ENCODE results near the gene PTGES3. TPM values are rescaled to one million over a fixed set of nuclear protein-coding genes. Genes with fewer than 3 reads are reported as not detected.

Gene PTGES3
- total and polyA plus RNA-seq, 2 experiments from 2014 or later, result 334 to 442 TPM

DNA sequence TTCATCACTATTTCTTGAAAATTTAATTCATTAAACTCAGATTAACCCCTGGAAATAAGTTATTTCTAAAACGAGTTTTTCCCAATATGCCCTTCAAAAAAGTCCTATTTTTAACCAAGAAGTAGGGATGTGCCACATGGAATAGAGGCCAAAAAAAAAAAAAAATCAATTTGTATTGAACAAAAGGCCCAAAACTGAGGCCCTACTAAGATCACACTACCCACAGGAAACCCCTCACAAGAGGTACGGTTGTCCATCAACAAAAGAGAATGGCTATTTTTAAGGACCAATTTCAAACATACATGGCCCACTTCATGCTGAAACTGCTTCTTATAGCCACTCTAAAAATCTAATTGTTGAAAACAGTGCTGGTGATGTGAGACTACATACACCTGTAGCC, 50.5 kb downstream of the PTGES3 start:
- peaks cover 52% of the 10 kb centered on the region for H3K36me3 Mint-ChIP-seq (ENCODE audit: low read depth)
- H3K79me2 ChIP-seq (replicated peaks; ENCODE audit: insufficient read depth), result peaks cover 14% of the 10 kb centered on the region
- H3K9me3 Mint-ChIP-seq, result no peaks in the 10 kb centered on the region; the same call in 2 of the 3 replicates
- H3K4me2 ChIP-seq, result no peak overlapping the region
- no peaks in the 10 kb centered on the region for H3K9me2 ChIP-seq (ENCODE audit: insufficient read depth)
- no peak for DNase-seq (ENCODE audit: low spot score)
- H3K27me3 Mint-ChIP-seq (ENCODE audit: insufficient read depth, low read depth, poor library complexity), result peaks cover 31% of the 10 kb centered on the region
- H3K27me3 ChIP-seq (ENCODE audit: insufficient read depth), result no peaks in the 10 kb centered on the region
- 0 out of 2 replicates have a peak overlapping the region, but pooled peaks have one; percentile 4 for H3K4me3 ChIP-seq
- ATAC-seq, result no peak
- TF ChIP-seq CREB1 (CRISPR knock-in tag; IDR thresholded peaks at IDR 0.05; ENCODE audit: low read depth), result no peak
- TF ChIP-seq POLR2AphosphoS5 (IDR thresholded peaks at IDR 0.05; ENCODE audit: low read depth), result no peak
- no peak for TF ChIP-seq NANOG (IDR thresholded peaks at IDR 0.05; ENCODE audit: borderline replicate concordance)
- TF ChIP-seq, protein P1, sequence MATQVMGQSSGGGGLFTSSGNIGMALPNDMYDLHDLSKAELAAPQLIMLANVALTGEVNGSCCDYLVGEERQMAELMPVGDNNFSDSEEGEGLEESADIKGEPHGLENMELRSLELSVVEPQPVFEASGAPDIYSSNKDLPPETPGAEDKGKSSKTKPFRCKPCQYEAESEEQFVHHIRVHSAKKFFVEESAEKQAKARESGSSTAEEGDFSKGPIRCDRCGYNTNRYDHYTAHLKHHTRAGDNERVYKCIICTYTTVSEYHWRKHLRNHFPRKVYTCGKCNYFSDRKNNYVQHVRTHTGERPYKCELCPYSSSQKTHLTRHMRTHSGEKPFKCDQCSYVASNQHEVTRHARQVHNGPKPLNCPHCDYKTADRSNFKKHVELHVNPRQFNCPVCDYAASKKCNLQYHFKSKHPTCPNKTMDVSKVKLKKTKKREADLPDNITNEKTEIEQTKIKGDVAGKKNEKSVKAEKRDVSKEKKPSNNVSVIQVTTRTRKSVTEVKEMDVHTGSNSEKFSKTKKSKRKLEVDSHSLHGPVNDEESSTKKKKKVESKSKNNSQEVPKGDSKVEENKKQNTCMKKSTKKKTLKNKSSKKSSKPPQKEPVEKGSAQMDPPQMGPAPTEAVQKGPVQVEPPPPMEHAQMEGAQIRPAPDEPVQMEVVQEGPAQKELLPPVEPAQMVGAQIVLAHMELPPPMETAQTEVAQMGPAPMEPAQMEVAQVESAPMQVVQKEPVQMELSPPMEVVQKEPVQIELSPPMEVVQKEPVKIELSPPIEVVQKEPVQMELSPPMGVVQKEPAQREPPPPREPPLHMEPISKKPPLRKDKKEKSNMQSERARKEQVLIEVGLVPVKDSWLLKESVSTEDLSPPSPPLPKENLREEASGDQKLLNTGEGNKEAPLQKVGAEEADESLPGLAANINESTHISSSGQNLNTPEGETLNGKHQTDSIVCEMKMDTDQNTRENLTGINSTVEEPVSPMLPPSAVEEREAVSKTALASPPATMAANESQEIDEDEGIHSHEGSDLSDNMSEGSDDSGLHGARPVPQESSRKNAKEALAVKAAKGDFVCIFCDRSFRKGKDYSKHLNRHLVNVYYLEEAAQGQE (IDR thresholded peaks at IDR 0.05; ENCODE audit: unreplicated experiment), result no peak
- no peak for TF ChIP-seq ZNF331 (CRISPR knock-in tag; IDR thresholded peaks at IDR 0.05; ENCODE audit: low read depth)
- no peak for TF ChIP-seq JUNB (IDR thresholded peaks at IDR 0.05; ENCODE audit: unreplicated experiment)
- H3K36me3 ChIP-seq (ENCODE audit: insufficient read depth), result peaks cover 48% of the 10 kb centered on the region
- peak overlapping the region; percentile 8; the same call in 1 of the 2 replicates for H3K27ac ChIP-seq (ENCODE audit: low read depth)
- H2AFZ ChIP-seq, result no peak overlapping the region
- H4K20me1 ChIP-seq (replicated peaks; ENCODE audit: insufficient read depth), result peaks cover 7% of the 10 kb centered on the region
- H3K27ac Mint-ChIP-seq, result no peak overlapping the region; the same call in 1 of the 2 replicates
- H3K4me1 Mint-ChIP-seq, result peaks cover 39% of the 10 kb centered on the region
- H3F3A ChIP-seq (replicated peaks; ENCODE audit: low read depth), result peaks cover 41% of the 10 kb centered on the region
- H3K4me1 ChIP-seq (ENCODE audit: insufficient read depth), result peaks cover 16% of the 10 kb centered on the region
- peak overlapping the region; percentile 28; the same call in 2 of the 3 replicates for H3K4me3 Mint-ChIP-seq

DNA sequence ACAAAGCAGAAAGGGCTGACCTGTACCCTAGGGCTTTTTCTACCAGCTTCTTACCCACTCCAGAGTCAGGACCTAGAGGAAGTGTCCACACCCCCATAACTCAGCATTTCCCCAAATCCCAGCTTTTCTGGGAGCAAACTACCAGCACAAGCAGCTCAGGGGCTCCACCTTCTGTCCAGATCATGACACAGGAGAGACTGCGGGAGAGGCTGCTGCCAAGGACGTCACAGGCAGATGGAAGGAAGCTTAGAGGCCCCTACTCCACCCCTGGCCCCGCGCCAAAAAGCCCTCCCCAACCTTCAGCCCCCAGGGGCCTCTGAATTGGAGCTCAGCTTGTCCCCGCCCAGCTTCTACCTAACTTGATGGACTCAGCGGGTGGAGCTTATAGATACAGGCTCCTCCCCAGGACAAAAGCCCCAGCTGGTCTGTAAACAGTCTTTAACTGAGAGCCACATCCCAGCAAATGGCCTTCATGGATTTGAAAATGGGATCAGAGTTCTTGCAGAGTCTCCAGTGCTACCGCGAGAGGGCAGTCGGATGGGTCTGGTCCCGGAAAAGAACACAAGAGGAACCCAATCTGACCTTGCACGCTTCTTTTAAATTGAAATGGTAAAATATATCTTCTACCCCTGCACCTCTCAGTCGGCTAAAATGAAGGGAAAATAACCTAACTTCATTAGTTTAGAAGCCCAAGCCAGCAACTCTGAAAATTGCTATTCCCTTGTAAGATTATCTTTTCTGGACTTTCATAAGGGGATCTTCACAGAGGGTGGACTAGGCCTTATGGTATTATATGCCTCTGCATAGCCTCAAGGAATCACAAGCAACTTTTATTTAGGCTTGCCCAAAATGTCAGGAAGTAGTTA, 51.2 kb downstream of the PTGES3 start:
- Histone ChIP-seq H4K20me1 (replicated peaks; ENCODE audit: insufficient read depth) (peaks cover 5% of the 10 kb centered on the region), H3K27me3 (ENCODE audit: insufficient read depth) (no peaks in the 10 kb centered on the region), H3F3A (replicated peaks; ENCODE audit: low read depth) (peaks cover 34% of the 10 kb centered on the region), H3K27ac (ENCODE audit: low read depth) (peak overlapping the region; percentile 37), H3K9me2 (ENCODE audit: insufficient read depth) (no peaks in the 10 kb centered on the region), H3K79me2 (replicated peaks; ENCODE audit: insufficient read depth) (peaks cover 8% of the 10 kb centered on the region), H3K4me1 (ENCODE audit: insufficient read depth) (peaks cover 23% of the 10 kb centered on the region), H3K4me2 (peak overlapping the region; percentile 99), H3K36me3 (ENCODE audit: insufficient read depth) (peaks cover 41% of the 10 kb centered on the region), H2AFZ (no peak overlapping the region), H3K4me3 (peak overlapping the region; percentile 70)
- Mint-ChIP-seq H3K4me3 (peak overlapping the region; percentile 99), H3K27me3 (ENCODE audit: insufficient read depth, low read depth, poor library complexity) (peaks cover 26% of the 10 kb centered on the region), H3K36me3 (ENCODE audit: low read depth) (peaks cover 45% of the 10 kb centered on the region), H3K4me1 (peaks cover 45% of the 10 kb centered on the region), H3K27ac (peak overlapping the region; percentile 93), H3K9me3 (no peaks in the 10 kb centered on the region; the same call in 2 of the 3 replicates)
- peak; percentile 100 for DNase-seq (ENCODE audit: low spot score)
- ATAC-seq, result peak; percentile 67
- TF ChIP-seq, protein P2, sequence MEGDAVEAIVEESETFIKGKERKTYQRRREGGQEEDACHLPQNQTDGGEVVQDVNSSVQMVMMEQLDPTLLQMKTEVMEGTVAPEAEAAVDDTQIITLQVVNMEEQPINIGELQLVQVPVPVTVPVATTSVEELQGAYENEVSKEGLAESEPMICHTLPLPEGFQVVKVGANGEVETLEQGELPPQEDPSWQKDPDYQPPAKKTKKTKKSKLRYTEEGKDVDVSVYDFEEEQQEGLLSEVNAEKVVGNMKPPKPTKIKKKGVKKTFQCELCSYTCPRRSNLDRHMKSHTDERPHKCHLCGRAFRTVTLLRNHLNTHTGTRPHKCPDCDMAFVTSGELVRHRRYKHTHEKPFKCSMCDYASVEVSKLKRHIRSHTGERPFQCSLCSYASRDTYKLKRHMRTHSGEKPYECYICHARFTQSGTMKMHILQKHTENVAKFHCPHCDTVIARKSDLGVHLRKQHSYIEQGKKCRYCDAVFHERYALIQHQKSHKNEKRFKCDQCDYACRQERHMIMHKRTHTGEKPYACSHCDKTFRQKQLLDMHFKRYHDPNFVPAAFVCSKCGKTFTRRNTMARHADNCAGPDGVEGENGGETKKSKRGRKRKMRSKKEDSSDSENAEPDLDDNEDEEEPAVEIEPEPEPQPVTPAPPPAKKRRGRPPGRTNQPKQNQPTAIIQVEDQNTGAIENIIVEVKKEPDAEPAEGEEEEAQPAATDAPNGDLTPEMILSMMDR (conservative IDR thresholded peaks at IDR 0.05; ENCODE audit: low read depth in 2 of 2), result peak; percentile 60 to 90
- peak; percentile 72 for TF ChIP-seq POLR2AphosphoS5 (IDR thresholded peaks at IDR 0.05; ENCODE audit: low read depth)
- TF ChIP-seq JUNB (IDR thresholded peaks at IDR 0.05; ENCODE audit: unreplicated experiment), result no peak
- no peak for TF ChIP-seq EZH2phosphoT487 (IDR thresholded peaks at IDR 0.05; ENCODE audit: unreplicated experiment)
- TF ChIP-seq, protein P3, sequence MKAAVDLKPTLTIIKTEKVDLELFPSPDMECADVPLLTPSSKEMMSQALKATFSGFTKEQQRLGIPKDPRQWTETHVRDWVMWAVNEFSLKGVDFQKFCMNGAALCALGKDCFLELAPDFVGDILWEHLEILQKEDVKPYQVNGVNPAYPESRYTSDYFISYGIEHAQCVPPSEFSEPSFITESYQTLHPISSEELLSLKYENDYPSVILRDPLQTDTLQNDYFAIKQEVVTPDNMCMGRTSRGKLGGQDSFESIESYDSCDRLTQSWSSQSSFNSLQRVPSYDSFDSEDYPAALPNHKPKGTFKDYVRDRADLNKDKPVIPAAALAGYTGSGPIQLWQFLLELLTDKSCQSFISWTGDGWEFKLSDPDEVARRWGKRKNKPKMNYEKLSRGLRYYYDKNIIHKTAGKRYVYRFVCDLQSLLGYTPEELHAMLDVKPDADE (IDR thresholded peaks at IDR 0.05), result no peak
- no peak for TF ChIP-seq NANOG (IDR thresholded peaks at IDR 0.05; ENCODE audit: borderline replicate concordance)
- peak; percentile 83 for TF ChIP-seq CREB1 (CRISPR knock-in tag; IDR thresholded peaks at IDR 0.05; ENCODE audit: low read depth)
- TF ChIP-seq, protein P1 (IDR thresholded peaks at IDR 0.05; ENCODE audit: unreplicated experiment), result no peak

Measured in GM23338 (cell line).